Measurements from ENCODE around the gene PTTG1IP2. TPM values are rescaled to one million over a fixed set of nuclear protein-coding genes. Genes with fewer than 3 reads are reported as not detected.

The PTTG1IP2 gene
- total and polyA plus RNA-seq, 8 donors: not detected

GRCh38 chr7:90465816-90466215 lies 3.6 kb upstream of the PTTG1IP2 start:
- H3K27me3 ChIP-seq: no peaks in the 10 kb centered on the region
- H3K36me3 ChIP-seq: no peaks in the 10 kb centered on the region
- H3K4me1 ChIP-seq: no peaks in the 10 kb centered on the region
- TF ChIP-seq CTCF (IDR thresholded peaks at IDR 0.05): no peak
- no peak for DNase-seq
- no peak for ATAC-seq
- H3K27ac ChIP-seq: no peak overlapping the region
- intact Hi-C loops (cut with DNase I): no loop called here
- H3K4me3 ChIP-seq: no peak overlapping the region
- peaks cover 0 to 10% of the 10 kb centered on the region in 2 donors for H3K9me3 ChIP-seq

- H3K27ac ChIP-seq: no peak overlapping the region
- no peak overlapping the region for H3K4me3 ChIP-seq
- H3K27me3 ChIP-seq: no peaks in the 10 kb centered on the region
- no peak for ATAC-seq
- no peaks in the 10 kb centered on the region for H3K4me1 ChIP-seq
- DNase-seq: no peak
- intact Hi-C loops (cut with DNase I): no loop called here
- no peak for TF ChIP-seq CTCF (IDR thresholded peaks at IDR 0.05)
- H3K9me3 ChIP-seq: no peaks in the 10 kb centered on the region
- H3K36me3 ChIP-seq: no peaks in the 10 kb centered on the region
These were observed 3.5 kb downstream of the PTTG1IP2 start for GRCh38 chr7:90472805-90473540.

GRCh38 chr7:90473814-90474213 lies 4.4 kb downstream of the PTTG1IP2 start:
- Histone ChIP-seq H3K27ac (no peak overlapping the region), H3K4me1 (peaks cover 0 to 1% of the 10 kb centered on the region in 2 donors), H3K9me3 (no peaks in the 10 kb centered on the region), H3K36me3 (no peaks in the 10 kb centered on the region), H3K4me3 (no peak overlapping the region), H3K27me3 (no peaks in the 10 kb centered on the region)
- peak; percentile 67 for ATAC-seq
- DNase-seq: no peak
- TF ChIP-seq CTCF (IDR thresholded peaks at IDR 0.05): no peak
- intact Hi-C loops (cut with DNase I): no loop called here

GRCh38 chr7:90474284-90475210 lies 5.1 kb downstream of the PTTG1IP2 start:
- H3K36me3 ChIP-seq: no peaks in the 10 kb centered on the region
- peaks cover 0 to 9% of the 10 kb centered on the region in 2 donors for H3K4me1 ChIP-seq
- no peak overlapping the region for H3K27ac ChIP-seq
- no peak overlapping the region for H3K4me3 ChIP-seq
- no peaks in the 10 kb centered on the region for H3K27me3 ChIP-seq
- DNase-seq: no peak
- ATAC-seq: peak; percentile 33
- intact Hi-C loops (cut with DNase I): no loop called here
- H3K9me3 ChIP-seq: no peaks in the 10 kb centered on the region
- no peak for TF ChIP-seq CTCF (IDR thresholded peaks at IDR 0.05)

- Histone ChIP-seq H3K4me1 (peaks cover 0 to 9% of the 10 kb centered on the region in 2 donors), H3K4me3 (no peak overlapping the region), H3K27me3 (no peaks in the 10 kb centered on the region), H3K27ac (no peak overlapping the region), H3K36me3 (no peaks in the 10 kb centered on the region), H3K9me3 (no peaks in the 10 kb centered on the region)
- ATAC-seq (no peak), DNase-seq (no peak)
- TF ChIP-seq CTCF (IDR thresholded peaks at IDR 0.05): no peak
- intact Hi-C loops (cut with DNase I): no loop called here
These were observed 13.8 kb downstream of the PTTG1IP2 start for GRCh38 chr7:90483251-90483650.
